BE2C (cell line): ENCODE data around the gene FOXO6.

Experiments used
- DNase-seq: peaks from one replicate; pipeline ENCODE4 v3.0.0-alpha.2; 2020
- H3K27me3 ChIP-seq: fragments of 250-450 bp; sonication (Bioruptor Pico); 2 replicates; pipeline ENCODE4 v1.5.1; 2020; ENCODE audit warnings: mild to moderate bottlenecking
- H3K36me3 ChIP-seq: fragments of 250-450 bp; sonication (Bioruptor Pico); 2 replicates; pipeline ENCODE4 v1.5.1; 2020; ENCODE audit warnings: mild to moderate bottlenecking
- H3K4me1 ChIP-seq: fragments of 250-450 bp; sonication (Bioruptor Pico); 2 replicates; pipeline ENCODE4 v1.5.1; 2020
- H3K4me3 ChIP-seq: 2 replicates; pipeline ENCODE4 v1.5.1; 2011; ENCODE audit warnings: low read depth, low read length
- H3K9me3 ChIP-seq: fragments of 250-450 bp; sonication (Bioruptor Pico); 2 replicates; pipeline ENCODE4 v1.5.1; 2020
- CTCF ChIP-seq: IDR thresholded peaks from 2 replicates; pipeline ENCODE4 v1.5.1; 2012; ENCODE audit warnings: mild to moderate bottlenecking, low read depth, low read length

FOXO6 gene

DNA sequence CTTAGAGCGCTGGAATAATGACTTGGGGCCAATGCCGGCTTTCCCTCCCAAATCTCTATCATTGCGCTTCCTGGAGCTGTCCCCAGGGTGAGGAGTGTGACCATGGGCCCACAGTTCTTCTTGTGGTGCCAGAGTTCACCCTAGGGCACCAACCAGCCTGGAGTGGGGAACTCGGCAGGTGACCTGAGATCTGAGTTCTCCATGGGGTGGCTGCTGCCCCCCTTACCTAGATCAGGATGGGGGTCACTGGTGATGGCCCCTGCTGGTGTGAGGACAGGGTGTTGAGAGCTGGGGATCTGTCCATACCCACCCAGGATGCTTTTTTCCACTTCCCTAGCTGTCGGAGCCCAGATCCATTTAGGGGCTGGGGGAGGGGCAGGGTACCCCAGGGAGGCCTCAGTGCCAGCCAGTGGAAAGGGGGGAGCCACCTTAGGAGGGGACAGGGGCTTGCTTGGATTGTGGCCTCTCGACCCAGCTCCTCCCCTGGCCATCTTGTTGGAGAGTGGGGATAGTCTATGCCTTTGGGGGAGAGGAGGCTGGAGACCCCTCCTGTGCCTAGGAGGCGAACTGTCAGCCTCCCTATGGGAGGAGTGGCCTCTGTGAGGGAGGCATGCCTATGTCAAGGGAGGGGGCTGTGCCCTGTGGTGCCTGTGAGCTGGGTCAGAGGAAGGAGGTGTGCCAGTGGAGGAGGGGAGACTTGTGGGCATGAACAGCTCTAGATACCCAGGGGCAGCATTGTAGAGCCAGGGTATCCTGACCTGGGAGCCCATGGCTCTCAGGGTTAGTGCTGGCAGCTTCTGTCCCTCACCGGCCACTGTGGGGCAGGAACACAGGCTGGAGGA, 1.7 kb downstream of the FOXO6 start:
- no peak for DNase-seq
- Histone ChIP-seq H3K4me3 (peak overlapping the region; percentile 43), H3K4me1 (peaks cover 11% of the 10 kb centered on the region), H3K27me3 (peaks cover 6% of the 10 kb centered on the region; the same call in 1 of the 2 replicates), H3K9me3 (no peaks in the 10 kb centered on the region), H3K36me3 (no peaks in the 10 kb centered on the region)
- TF ChIP-seq CTCF = no peak

- no peak overlapping the region for H3K4me3 ChIP-seq
- no peak for DNase-seq
- no peak for TF ChIP-seq CTCF
These were observed 2.5 kb downstream of the FOXO6 start for GRCh38 chr1:41363591-41364320.

DNA sequence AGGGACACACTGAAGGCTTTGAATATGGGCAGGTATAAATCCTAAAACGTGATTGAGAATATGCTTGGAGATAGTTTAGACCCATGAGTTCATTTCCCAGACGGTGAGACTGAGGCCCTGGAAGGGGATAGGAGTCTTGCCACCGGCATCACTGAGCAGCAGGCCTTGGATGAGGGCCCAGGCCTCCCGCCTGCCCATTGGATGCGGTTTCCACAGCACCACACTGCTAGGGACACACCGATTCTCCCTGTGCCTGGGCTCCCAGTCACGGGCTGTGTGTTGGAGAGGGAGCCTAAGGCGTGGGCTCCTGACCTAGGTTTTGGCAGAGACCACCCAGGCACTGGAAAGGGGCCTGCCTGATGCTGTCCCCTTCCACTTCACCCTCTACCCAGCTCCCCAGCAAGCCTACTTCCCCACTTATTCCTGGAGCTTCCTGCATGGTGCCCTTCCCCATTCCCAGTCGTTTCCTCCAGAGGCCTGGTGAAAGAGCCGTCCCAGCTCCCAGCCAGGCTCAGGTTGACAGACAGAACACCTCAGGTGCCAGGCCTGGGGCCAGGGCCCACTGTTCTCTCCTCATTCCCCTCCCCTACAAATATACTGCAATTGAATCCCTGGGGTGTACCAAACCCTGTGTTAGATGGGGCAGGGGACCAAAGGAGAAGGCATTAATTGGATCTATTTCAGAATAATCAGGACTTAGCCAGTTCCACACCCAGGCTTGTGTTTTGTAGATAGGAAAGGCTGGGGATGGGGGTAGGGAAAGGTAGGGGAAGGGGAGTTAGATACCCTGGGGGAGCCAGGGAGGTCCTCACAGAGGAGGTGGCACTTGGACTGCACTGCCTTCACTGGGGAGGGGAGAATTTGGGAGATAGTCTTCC, 3.4 kb downstream of the FOXO6 start:
- Histone ChIP-seq H3K27me3 (peaks cover 6% of the 10 kb centered on the region; the same call in 1 of the 2 replicates), H3K9me3 (no peaks in the 10 kb centered on the region), H3K4me1 (peaks cover 16% of the 10 kb centered on the region), H3K36me3 (no peaks in the 10 kb centered on the region), H3K4me3 (no peak overlapping the region)
- no peak for DNase-seq
- TF ChIP-seq CTCF = no peak

More at GRCh38 chr1:41363591-41364320, 2.5 kb downstream of the FOXO6 start:
- no peaks in the 10 kb centered on the region for H3K36me3 ChIP-seq
- peaks cover 6% of the 10 kb centered on the region; the same call in 1 of the 2 replicates for H3K27me3 ChIP-seq
- no peaks in the 10 kb centered on the region for H3K9me3 ChIP-seq
- peaks cover 11% of the 10 kb centered on the region for H3K4me1 ChIP-seq

- DNase-seq = no peak
- H3K4me1 ChIP-seq = peaks cover 16% of the 10 kb centered on the region
- no peak overlapping the region for H3K4me3 ChIP-seq
- H3K9me3 ChIP-seq = no peaks in the 10 kb centered on the region
- H3K27me3 ChIP-seq = peaks cover 6% of the 10 kb centered on the region; the same call in 1 of the 2 replicates
- H3K36me3 ChIP-seq = no peaks in the 10 kb centered on the region
- no peak for TF ChIP-seq CTCF
These were observed 4.0 kb downstream of the FOXO6 start for GRCh38 chr1:41365320-41365633.

- DNase-seq = no peak
- H3K36me3 ChIP-seq = no peaks in the 10 kb centered on the region
- peaks cover 20% of the 10 kb centered on the region for H3K4me1 ChIP-seq
- peaks cover 6% of the 10 kb centered on the region; the same call in 1 of the 2 replicates for H3K27me3 ChIP-seq
- H3K4me3 ChIP-seq = peak overlapping the region; percentile 24; the same call in 1 of the 2 replicates
- no peaks in the 10 kb centered on the region for H3K9me3 ChIP-seq
- TF ChIP-seq CTCF = no peak
These were observed 4.7 kb downstream of the FOXO6 start for GRCh38 chr1:41365772-41366454.
